HG03571 (cell line): ENCODE measurements around the gene ATP6V1F.

Experiments
- ATAC-seq: cut with Tn5 transposase; IDR thresholded peaks from one replicate; pipeline ENCODE4 v1.9.1; 2021; ENCODE audit not compliant: unreplicated experiment

The ATP6V1F gene

DNA sequence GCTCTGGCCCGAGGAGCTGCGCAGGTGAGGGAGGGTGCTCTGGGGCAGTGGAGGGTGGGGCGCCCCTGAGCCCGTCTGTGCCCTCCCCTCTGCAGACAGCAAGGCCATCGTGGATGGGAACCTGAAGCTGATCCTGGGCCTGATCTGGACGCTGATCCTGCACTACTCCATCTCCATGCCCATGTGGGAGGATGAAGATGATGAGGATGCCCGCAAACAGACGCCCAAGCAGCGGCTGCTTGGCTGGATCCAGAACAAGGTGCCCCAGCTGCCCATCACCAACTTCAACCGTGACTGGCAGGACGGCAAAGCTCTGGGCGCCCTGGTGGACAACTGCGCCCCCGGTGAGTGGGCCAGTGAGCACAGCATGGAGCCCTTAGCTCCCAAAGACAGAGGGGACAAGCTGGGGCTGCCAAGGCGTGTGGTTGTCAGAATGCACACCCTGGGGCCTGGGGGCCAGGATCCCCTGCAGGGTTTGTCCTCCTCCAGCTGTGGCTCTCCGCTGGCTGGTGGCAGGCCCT, 27.4 kb upstream of the ATP6V1F start:
- no peak for ATAC-seq

DNA sequence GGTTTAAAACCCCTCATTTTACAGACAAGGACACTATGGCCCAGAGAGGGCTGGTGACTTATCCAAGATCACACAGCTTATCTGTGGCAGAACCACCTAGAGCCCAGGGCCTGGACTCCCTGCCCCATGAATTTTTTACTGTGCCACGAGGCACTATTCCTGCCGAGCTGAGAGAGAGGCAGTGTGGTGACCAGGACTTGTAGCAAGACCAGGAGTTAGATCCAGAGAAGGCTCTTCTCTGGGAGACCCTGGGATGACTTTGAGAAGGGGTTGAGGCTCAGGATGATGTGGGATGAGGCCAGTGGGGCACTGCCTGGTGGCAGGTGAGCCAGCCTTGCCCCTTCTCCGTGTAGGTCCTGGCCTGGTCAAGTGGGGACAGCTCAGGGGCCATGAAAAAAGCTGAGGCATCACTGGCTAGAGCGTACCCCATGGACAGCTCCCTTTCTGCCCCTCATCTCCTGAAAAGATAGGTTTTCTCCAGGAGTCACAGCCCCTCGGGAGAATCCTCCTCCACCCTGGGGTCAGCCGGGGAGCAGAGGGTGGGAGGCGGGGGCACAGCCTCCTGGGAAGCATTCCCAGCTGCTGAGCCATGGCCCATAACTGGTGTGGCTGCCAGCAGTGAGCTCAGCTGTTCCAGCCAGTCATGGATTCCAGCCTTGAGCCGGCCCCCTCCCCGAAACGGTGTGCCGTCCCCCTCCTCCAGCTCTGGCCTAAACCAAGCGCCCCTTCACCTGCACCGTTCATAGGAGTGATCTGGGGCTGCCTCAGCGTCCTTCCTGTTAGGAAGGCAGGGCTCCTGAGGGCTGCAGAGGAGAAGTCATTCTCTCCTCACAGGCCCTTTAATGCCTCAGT, 26.6 kb upstream of the ATP6V1F start:
- ATAC-seq: no peak

DNA sequence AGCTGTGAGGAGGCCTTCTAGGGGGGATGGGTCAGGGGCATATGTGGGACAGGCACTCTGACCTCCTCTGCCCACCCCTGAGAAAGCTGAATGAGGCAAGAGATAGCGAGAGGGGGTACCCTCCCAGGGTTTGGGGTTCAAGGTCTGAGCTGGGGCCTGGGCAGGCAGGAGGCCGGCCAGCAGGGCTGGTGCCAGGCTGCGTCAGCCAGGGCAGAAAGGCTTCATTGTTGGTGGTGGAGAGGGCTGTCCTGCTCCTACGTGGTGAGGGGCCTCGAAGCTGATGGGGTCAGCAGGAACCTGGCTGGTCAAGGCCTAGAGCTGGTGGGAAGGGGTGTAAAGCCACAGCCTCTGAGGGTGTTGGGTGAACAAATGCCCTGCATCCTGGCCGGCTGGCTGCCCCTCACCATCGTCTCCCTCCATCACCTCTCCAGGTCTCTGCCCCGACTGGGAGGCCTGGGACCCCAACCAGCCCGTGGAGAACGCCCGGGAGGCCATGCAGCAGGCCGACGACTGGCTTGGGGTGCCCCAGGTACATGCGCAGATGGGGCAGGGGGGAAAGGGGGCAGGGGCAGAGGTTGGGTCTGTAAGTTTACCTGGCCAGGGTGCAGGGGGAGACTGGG, 25.8 kb upstream of the ATP6V1F start:
- no peak for ATAC-seq

DNA sequence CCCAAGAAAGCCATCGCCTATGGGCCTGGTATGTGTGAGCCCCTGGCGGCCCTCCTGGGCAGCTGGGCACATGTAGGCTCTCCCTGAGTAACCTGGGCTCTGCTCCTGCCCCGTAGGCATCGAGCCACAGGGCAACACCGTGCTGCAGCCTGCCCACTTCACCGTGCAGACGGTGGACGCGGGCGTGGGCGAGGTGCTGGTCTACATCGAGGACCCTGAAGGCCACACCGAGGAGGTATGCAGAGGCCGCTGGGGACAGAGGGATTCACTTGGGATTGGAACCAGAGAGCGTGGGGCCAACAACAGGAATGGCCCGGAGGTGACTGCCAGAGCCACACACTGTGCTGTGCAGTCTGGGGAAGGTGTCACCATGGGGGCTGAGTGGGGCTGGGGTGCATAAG, 25.1 kb upstream of the ATP6V1F start:
- no peak for ATAC-seq

DNA sequence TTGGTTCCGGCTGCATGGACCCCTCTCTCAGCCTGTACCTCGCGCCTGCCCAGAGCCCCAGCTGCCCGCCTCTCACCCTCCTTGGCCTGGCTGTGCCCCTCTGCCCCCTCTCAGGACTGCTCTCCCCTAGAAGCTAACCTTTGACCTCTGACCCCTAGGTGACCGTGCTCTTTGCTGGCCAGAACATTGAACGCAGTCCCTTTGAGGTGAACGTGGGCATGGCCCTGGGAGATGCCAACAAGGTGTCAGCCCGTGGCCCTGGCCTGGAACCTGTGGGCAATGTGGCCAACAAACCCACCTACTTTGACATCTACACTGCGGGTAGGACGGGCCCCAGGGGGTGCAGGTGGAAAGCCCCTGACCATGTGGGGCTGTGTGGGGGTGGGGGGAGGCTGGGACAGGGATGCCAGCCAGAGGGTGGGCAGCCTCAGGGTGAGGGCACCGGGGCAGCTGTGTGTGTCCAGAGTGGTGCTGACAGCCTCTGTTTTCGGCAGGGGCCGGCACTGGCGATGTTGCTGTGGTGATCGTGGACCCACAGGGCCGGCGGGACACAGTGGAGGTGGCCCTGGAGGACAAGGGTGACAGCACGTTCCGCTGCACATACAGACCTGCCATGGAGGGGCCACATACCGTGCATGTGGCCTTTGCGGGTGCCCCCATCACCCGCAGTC, 24.4 kb upstream of the ATP6V1F start:
- ATAC-seq: no peak

DNA sequence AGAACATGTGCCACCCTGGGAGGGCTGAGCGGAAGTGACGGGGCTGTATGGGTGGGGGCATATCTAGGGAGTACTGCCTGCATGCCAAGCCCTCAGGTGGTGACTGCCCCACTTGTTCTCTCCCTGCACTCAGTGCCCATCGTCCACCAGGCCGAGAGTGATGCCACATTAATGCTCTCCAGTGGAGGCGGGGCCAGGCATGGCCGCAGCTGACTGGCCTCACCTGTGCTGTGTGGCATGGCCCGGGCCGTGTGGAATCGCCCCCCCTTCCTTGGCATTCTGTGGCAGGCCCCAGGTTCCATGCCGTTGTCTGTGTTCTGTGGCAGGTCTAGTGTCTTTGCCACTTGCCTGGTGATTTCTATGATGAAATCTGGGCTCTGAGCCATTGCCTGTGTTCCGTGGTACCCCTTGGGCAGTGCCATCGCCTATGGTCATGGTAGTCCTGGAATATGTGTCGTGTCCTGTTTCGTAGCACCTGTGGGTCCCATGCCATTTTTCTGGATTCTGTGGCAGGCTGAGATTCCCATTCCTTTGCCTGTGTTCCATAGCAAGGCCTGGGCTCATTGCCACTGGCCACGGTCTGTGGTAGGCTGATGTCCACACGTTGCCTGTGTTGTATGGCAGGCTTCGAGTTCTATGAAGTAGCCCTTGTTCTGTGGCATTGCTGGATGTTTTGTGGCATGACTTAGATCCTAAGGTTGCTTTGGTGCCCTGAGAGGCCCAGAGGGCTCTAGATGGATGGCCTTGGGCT, 23.5 kb upstream of the ATP6V1F start:
- no peak for ATAC-seq

DNA sequence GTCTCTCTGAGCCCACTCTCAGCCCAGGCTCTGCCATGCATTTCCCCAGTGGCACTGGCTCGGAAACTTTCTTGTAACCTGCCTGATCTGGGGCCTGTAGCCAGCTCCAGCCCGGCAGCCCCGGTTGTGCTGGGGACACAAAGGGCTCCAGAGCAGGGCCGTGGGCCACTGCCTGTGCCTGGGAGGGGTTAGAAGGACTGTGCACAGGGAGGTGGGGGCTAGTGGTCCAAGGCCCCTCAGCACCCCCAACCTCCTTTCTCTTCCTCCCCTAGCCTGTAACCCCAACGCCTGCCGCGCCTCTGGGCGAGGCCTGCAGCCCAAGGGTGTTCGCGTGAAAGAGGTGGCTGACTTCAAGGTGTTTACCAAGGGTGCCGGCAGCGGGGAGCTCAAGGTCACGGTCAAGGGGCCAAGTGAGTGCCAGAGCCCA, 22.9 kb upstream of the ATP6V1F start:
- ATAC-seq: no peak

DNA sequence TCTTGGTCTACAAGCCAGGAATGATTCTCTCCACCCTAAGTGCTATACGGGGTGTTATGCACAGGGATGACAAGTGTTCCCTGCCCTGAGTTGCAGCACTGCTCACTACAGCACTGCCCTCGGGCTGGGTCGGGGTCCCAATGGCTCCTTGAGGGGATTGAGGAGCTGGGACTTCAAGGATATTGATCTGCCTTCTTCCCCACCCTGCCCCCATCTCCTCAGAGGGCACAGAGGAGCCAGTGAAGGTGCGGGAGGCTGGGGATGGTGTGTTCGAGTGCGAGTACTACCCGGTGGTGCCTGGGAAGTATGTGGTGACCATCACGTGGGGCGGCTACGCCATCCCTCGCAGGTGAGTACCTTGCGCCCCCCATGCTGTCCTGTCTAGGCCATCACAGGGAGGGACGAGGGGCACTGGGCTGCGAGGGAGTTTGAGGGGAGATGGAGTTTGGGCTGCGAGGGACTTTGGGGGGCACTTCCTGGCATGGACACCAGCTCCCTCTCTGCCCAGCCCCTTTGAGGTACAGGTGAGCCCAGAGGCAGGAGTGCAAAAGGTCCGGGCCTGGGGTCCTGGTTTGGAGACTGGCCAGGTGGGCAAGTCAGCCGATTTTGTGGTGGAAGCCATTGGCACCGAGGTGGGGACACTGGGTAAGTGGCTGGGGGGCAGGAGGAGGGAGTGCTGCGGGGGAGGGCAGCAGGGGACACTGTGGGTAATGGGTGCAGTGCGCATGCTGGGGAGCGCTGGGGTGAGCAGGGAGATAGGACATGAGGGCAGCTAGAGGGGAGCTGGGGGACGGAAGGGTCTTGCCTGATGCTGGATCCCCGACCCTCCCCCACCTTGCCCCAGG, 22.1 kb upstream of the ATP6V1F start:
- ATAC-seq: no peak

DNA sequence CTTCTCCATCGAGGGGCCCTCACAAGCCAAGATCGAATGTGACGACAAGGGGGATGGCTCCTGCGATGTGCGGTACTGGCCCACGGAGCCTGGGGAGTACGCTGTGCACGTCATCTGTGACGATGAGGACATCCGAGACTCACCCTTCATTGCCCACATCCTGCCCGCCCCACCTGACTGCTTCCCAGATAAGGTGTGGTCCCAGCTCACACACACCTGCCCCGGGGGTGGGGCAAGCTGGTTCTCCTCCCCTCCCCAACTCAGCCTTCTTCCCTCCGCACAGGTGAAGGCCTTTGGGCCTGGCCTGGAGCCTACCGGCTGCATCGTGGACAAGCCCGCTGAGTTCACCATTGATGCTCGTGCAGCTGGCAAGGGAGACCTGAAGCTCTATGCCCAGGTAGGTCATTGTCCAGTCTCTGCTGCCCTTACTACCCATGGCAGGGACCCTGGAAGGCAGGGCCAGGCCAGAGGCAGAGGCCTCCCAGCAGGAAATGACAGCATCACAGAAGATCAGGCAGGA, 21.4 kb upstream of the ATP6V1F start:
- no peak for ATAC-seq

DNA sequence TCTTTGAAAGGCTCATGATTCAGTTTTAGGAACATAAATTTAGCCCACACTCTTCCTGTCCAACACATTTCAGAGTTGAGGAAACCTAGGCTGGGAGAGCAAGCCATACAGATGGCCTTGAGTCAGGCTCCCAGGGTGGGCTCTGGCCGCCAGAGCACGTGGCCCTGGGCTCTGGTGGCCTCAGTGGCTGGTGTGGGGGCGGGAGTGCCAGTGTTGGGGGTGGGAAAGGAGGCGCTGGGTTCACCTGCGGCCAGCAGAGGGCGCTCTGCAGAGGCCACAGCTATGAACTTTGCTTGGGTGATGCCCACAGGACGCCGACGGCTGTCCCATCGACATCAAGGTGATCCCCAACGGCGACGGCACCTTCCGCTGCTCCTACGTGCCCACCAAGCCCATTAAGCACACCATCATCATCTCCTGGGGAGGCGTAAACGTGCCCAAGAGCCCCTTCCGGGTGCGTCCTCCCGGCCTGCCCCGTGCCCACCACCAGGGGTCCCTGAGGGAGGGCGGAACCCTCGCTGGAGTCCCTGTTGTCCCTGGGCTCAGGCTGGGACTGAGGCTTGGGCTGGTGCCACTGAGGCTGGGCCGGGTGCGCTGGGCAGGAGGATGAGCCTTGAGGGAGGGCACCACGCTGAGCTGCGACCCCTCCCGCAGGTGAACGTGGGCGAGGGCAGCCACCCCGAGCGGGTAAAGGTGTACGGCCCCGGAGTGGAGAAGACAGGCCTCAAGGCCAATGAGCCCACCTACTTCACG, 20.6 kb upstream of the ATP6V1F start:
- ATAC-seq: no peak

DNA sequence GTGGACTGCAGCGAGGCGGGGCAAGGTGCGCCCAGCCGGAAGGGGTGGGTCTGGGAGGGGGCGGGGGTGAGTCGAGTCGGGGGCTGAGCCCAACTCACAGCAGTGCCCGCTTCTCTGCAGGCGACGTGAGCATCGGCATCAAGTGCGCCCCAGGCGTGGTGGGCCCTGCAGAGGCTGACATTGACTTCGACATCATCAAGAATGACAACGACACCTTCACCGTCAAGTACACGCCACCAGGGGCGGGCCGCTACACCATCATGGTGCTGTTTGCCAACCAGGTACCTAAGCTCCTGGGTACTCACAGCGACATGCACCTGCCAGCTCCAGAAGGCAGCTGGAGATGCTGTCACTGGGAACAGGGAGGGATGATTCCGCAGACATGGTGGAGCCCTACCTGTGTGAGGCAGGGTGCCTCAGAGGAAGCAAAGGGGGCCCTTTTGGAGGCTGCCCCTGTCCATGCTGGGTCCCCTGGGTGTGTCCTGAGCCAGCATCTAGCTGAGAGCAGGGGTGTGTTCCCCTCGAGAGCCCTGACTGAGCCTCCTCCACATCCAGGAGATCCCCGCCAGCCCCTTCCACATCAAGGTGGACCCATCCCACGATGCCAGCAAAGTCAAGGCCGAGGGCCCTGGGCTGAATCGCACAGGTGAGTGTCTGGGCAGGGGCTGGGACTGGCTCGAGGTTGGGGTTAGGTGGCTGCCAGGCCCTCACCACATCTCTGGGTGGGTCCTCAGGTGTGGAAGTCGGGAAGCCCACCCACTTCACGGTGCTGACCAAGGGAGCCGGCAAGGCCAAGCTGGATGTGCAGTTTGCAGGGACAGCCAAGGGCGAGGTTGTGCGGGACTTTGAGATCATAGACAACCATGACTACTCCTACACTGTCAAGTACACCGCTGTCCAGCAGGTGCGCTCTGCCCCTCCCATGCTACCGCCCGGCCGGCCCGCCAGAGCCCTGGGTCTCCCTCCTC, 19.7 kb upstream of the ATP6V1F start:
- ATAC-seq: no peak

DNA sequence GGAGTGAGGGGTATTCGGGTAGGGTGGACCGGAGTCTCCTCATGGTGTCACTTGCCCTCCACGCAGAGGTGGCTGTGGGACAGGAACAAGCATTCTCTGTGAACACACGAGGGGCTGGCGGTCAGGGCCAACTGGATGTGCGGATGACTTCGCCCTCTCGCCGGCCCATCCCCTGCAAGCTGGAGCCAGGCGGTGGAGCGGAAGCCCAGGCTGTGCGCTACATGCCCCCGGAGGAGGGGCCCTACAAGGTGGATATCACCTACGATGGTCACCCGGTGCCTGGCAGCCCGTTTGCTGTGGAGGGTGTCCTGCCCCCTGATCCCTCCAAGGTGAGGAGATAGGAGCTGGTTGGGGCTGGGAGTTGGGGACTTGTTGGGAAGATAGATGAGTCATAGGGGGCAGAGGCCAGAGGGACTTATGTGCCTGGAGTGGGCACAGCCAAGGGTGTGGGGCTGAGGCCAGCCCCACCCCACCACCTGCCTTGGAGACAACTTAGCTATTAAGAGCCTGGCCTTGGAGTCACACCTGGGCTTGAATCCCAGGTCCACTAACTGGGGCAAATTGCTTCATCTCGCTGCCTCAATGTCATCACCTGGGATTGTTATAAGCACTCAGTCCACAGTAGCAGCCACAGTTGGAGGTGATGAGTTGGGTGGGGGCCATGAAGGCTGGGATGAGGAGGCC, 18.6 kb upstream of the ATP6V1F start:
- ATAC-seq: no peak

DNA sequence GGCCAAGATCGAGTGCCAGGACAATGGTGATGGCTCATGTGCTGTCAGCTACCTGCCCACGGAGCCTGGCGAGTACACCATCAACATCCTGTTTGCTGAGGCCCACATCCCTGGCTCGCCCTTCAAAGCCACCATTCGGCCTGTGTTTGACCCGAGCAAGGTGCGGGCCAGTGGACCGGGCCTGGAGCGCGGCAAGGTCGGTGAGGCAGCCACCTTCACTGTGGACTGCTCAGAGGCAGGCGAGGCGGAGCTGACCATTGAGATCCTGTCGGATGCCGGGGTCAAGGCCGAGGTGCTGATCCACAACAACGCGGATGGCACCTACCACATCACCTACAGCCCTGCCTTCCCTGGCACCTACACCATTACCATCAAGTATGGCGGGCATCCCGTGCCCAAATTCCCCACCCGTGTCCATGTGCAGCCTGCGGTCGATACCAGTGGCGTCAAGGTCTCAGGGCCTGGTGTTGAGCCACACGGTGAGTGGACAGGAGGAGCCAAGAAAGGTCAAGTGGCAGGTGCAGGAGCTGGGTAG, 17.8 kb upstream of the ATP6V1F start:
- no peak for ATAC-seq

DNA sequence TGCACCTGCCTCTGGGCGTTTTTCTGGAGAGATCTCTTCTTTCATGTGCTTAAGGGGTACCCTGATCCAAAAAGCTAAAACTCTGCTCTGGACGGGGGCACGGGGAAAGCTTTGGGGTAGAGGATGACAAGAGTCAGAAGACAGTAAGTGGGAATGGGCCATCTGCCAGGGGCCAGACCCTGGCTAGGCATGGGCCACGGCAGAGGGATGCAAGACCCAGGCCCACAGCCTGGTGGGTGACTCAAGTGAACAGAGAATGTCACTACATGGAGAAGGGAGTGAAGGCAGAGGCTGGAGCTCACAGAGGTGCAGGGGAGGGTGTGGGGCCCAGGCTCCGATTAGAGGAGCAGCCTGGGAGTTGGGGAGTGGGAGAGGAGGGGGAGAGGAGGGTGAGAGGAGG, 17.2 kb upstream of the ATP6V1F start:
- no peak for ATAC-seq

DNA sequence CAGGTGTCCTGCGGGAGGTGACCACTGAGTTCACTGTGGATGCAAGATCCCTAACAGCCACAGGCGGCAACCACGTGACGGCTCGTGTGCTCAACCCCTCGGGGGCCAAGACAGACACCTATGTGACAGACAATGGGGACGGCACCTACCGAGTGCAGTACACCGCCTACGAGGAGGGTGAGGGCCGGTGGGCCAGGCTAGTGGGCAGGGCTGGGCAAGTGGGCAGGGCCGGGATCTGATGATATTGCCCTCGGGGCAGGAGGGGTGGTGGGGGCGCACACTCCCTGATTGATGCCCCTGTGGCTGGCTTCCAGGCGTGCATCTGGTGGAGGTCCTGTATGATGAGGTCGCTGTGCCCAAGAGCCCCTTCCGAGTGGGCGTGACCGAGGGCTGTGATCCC, 16.7 kb upstream of the ATP6V1F start:
- no peak for ATAC-seq

DNA sequence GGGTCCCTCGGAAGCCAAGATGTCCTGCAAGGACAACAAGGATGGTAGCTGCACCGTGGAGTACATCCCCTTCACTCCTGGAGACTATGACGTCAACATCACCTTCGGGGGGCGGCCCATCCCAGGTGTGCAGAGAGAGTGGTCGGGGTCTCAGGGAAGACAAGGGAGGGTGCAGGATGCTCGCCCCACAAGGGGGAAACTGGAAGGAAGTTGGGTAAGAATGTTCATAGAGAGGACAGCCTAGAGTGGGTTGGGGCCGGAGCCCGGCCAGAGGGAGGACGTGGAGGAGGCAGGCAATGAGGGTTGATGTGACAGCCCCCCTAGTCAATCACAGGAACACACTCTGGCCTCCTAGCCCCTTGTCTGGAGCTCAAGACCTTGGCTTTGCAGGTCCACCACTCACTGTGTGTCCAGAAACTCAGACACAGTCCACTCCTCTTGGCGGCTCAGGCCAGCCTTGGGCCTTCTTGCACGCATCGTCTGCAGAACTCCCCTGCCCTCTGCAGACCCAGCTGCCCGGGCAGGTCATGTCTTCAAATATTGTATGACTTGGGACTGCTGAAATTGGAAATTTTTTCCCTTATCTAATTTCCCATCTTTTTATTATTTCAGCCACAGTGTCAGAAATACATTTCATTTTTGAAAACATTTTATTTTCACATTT, 15.7 kb upstream of the ATP6V1F start:
- no peak for ATAC-seq

DNA sequence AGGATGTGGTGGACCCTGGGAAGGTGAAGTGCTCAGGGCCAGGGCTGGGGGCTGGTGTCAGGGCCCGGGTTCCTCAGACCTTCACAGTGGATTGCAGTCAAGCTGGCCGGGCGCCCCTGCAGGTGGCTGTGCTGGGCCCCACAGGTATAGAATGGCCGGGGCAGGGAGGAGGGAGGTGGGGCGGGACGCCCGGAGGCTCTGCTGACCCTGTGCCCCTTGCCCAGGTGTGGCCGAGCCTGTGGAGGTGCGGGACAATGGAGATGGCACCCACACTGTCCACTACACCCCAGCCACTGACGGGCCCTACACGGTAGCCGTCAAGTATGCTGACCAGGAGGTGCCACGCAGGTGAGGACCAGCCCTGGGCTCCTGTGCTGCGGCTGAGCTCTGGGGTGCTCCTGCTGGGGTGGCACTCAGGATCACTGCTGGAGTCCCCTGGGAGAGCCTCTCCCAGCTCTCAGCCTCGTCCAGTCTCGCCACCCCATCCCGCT, 14.9 kb upstream of the ATP6V1F start:
- ATAC-seq: no peak
